HG03571 (cell line): ENCODE data around the gene NR4A3.
"Not testable (repeated sequence)": the region's sequence is repeated elsewhere in the genome, so short reads cannot be mapped to it uniquely, and the experiment has no call there.

Experiments used
- ATAC-seq: cut with Tn5 transposase; IDR thresholded peaks from one replicate; pipeline ENCODE4 v1.9.1; 2021; ENCODE audit not compliant: unreplicated experiment

Gene NR4A3

DNA sequence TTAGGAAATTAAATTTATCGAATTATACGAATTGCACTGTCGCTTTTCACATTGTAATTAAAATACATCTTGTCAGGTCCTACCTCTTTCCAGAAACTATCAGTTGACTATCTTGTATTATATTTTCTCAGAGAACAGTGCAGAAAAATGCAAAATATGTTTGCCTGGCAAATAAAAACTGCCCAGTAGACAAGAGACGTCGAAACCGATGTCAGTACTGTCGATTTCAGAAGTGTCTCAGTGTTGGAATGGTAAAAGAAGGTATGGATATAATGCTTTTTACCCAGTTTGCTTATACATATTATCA is 10.8 kb downstream of the NR4A3 start:
- no peak for ATAC-seq

DNA sequence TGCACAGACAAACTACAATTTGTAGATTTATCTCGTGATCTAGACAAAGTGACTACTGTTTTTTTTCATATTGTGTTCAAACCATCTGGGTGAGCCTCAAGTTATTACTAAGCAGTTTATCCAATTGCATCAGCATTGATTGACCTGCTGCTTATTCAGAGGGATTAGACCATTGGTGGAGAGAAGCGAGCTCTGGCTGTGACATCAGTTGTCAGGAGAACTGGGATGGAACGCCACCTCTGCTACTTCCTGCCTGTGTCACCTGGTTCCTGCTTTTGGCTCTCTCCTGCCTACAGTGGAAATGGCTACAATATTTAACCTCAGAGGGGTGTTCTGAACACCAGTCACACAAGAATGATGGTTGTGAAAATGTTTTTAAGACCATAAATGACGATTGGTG is 12.1 kb downstream of the NR4A3 start:
- no peak for ATAC-seq

- no peak for ATAC-seq
Measured at GRCh38 chr9:99834474-99834873, 12.8 kb downstream of the NR4A3 start.

GRCh38 chr9:99835142-99835541 is 13.5 kb downstream of the NR4A3 start:
- ATAC-seq: no peak

DNA sequence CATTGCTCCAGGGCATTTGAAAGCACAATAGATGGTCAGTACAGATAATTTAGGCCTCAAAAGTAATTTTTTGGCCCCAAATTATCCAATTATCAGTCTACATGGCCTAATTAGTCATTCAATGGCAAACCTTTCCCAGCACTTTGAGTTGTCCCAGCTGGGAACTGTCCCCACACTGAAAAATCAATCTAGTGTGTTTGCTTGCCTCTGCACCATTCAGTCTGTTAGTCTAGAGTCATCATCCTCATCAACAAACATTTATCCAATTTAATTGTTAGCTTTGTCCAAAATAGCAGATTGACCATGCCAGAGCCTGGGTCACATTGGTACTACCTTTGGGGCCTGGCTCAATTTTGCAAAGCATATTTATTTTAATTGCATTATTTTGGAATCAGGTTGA is 13.9 kb downstream of the NR4A3 start:
- no peak for ATAC-seq

- no peak for ATAC-seq
Measured at GRCh38 chr9:99840072-99840471, 18.4 kb downstream of the NR4A3 start.

- ATAC-seq: no peak
Measured at GRCh38 chr9:99845063-99845462, 23.4 kb downstream of the NR4A3 start.

DNA sequence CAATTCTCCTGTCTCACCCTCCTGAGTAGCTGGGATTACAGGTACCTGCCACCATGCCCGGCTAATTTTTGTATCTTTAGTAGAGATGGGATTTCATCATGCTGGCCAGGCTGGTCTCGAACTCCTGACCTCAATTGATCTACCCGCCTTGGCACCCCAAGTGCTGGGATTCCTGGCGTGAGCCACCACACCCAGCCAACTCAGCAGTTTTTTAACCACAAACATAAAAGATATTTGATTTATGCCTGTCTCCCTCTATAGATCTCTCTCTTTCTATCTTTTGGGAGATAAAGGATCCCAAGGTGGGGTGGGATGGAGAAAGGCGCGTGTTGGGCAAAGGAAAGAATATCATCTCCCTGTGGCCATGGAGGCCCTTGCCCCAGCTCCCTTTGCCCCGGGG is 26.8 kb downstream of the NR4A3 start:
- no peak for ATAC-seq

GRCh38 chr9:99850736-99851499 is 29.2 kb downstream of the NR4A3 start:
- ATAC-seq: no peak

GRCh38 chr9:99851500-99851822 is 29.8 kb downstream of the NR4A3 start:
- peak; percentile 95 for ATAC-seq

DNA sequence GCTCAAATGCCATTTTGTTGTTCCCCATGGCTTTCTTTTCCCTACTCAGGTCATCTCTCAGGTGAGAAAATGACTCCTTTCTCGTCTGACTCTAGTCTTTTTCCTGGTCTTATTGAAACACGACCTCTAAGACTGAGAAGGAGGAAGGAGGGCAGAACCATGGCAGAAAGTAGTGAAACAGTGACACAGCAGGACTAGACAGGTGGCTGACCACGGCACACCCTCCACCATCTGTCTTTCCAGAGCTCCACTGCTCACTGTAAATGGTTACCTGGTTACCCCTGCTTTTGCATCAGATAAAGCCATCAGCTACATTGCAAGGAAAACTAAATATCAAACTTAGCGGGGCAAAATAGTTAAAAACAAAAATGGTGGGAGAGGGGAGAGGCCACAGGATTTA is 30.9 kb downstream of the NR4A3 start:
- ATAC-seq: peak; percentile 59

DNA sequence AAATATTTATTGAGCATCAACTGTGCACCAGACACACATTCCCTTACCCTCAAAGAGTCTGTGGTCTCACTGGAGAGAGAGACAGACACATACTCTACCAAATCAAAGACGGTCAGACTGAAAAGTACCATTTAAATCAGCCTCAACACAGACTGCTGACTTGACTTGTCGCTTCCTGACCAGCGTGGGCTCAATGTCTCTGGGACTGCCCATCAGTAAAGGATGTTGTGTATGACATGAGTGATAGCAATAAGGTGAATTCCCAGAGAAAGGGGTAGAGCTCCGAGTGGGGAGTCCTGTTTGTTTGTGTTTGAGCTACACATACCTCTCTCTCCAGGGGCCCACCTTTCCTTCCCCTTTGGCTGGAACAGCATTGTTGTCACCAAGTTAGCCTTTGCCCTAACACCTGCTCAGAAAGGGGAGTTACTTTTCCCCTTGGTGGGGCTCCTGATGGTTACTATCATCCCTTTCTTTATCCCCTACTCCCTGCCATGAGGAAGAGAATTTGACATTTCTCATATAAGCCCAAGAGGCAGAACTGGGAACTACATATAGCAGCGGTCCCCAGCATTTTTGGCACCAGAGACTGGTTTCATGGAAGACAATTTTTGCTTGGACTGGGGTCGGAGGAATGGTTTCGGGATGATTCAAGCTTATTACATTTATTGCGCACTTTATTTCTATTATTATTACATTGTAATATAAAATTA is 33.9 kb downstream of the NR4A3 start:
- ATAC-seq: no peak

DNA sequence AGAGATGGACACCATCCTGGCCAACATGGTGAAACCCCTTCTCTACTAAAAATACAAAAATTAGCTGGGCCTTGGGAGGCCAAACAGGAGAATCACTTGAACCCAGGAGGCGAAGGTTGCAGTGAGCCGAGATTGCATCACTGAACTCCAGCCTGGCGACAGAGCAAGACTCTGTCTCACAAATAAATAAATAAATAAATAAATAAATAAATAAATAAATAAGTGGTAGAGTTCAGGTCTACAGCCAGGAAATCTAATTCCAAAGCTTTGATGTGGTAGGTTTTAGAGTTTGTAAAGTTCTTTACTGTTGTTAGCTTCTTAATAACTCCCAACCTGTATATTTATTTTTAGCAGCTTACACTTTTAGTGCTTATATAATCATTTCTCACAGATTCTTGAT is 35.9 kb downstream of the NR4A3 start:
- ATAC-seq: not testable (repeated sequence)

DNA sequence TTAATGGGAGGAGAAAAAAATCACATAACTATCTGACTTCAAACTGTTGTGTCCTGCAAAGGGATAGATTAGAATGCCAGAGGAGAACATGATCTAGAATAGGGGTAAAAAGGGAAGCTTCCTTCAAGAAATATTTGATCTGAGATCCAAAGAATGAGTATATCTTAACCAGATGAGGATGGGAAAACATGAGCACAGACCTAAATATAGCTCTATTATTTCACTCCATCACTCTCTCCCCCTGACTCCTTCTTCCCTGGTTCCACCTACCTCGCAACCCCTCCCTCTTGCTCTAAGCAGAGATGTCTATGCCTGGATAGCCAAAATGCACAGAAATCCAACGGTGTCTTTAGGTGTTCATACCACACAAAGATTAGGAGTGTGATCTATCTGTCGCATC is 36.4 kb downstream of the NR4A3 start:
- no peak for ATAC-seq

GRCh38 chr9:99859243-99859980 is 37.7 kb downstream of the NR4A3 start:
- ATAC-seq: no peak

DNA sequence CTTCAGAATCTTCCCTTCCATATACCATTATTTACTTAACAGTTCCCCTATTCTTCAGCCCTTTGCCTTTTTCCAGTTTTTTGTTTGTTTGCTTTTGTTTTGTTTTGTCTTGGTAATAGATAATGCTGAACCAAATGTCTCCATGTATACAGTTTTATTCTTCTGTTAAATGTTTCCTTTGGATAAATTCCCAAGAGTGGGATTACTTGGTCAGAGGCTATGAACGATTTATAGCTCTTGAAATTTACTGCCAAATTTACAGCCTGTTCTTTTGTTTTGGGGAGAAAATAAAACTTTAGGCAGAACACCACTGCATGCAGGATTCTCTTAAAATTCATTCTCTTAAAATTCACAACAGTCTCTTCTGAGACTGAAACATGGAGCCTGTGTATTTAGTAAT is 38.6 kb downstream of the NR4A3 start:
- no peak for ATAC-seq

DNA sequence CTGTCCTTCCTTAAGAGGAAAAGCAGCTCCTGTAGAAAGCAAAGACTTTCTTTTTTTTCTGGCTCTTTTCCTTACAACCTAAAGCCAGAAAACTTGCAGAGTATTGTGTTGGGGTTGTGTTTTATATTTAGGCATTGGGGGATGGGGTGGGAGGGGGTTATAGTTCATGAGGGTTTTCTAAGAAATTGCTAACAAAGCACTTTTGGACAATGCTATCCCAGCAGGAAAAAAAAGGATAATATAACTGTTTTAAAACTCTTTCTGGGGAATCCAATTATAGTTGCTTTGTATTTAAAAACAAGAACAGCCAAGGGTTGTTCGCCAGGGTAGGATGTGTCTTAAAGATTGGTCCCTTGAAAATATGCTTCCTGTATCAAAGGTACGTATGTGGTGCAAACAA is 42.3 kb downstream of the NR4A3 start:
- ATAC-seq: no peak

DNA sequence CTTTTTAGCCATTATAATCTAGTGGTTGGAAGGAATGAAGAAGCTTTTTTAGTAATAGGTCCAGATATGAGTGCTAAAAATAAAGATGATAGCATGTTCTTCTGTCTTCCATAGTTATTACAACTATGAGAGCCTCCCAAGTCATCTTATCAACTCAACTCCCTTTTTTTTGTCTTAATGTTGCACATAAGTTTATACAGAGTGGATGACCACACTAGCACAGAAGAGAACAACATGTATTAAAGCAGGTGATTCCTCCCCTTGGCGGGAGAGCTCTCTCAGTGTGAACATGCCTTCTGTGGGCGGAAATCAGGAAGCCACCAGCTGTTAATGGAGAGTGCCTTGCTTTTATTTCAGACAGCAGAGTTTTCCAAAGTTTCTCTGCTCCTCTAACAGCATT is 44.7 kb downstream of the NR4A3 start:
- no peak for ATAC-seq

DNA sequence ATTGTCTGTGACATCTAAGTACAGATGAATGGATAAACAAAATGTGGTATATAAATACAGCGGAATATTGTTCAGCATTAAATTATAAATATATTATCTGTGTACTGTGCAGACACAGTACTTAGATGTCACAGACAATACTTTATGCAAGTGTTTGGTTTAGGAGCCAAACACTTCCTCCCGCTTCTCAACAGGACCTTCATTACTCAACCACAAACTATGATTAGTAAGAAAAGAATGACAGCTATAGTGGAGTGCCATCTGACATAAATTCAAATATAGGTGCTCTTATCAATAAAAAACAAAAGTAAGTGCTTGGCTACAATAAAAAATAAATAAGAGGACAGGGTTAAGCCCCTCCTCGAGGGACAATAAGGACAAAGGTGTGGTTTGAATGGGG is 45.9 kb downstream of the NR4A3 start:
- ATAC-seq: no peak

GRCh38 chr9:99867968-99868367 is 46.3 kb downstream of the NR4A3 start:
- peak; percentile 75 for ATAC-seq

GRCh38 chr9:99868845-99869244 is 47.2 kb downstream of the NR4A3 start:
- ATAC-seq: peak; percentile 76

GRCh38 chr9:99870126-99870525 is 48.4 kb downstream of the NR4A3 start:
- ATAC-seq: no peak
